GM18870 (cell line): Measurements from ENCODE around the gene COL25A1.

ENCODE experiments used
- ATAC-seq: cut with Tn5 transposase; IDR thresholded peaks from one replicate; pipeline ENCODE4 v1.9.1; 2021; ENCODE audit warnings: moderate library complexity; ENCODE audit not compliant: unreplicated experiment

COL25A1 gene

DNA sequence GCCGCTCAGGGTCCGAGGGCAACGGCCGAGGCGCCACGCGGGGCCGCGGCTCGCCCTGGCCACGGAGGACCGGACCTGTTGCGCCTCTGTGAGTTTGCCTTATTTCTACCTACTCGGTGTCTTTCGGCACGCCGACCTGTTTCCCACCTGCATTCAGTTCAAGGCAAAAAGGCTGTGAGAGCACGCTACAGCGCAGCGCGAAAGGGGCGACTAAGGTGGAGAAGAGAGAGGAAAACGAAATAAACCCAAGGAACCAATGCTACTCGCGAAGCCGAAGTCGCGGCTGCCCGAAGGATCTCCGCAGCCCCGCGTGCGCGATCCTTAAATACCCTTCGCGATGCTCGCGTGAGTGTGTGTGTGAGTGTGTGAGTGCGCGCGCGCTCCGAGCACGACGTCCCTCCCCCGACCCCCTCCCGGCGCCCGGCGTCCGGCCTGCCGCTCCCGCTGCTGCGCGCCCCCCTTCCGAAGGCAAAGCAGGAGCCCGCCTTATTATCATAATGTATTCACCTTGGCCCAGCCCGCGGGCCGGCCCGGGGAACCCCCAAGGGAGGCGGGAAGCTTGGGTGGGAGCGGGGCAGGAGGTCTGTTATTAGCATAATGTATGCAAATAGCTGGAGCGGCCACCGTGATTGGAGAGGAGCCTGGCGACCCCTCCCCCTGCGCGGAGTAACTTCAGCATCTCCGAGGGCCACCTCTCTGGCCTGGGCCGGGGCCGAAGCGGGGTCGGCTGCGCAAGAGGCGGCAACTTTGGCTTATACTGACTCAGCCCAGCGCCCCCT lies at the start of gene COL25A1:
Gene COL25A1, minus strand, starts transcription at position 298 of the 779 bp plus-strand sequence.
- no peak for ATAC-seq

DNA sequence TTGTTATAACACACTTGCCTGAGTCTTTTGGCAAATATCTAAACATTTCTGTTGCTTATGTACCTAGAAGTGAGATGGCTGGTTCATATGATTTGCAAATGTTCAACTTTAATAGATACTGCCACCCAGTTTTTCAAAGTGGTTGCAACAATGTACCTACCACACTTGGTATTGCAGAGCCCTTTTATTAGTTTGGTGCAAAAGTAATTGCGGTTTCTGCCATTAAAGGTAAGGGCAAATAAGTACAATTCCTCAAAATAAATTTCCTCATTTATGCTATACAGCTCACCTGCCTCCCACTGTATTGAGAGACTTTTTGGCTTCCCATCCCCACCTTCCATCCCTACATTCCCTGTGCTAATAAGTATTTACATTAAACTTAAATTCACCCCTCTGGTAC lies 47.7 kb upstream of the COL25A1 start:
- no peak for ATAC-seq

DNA sequence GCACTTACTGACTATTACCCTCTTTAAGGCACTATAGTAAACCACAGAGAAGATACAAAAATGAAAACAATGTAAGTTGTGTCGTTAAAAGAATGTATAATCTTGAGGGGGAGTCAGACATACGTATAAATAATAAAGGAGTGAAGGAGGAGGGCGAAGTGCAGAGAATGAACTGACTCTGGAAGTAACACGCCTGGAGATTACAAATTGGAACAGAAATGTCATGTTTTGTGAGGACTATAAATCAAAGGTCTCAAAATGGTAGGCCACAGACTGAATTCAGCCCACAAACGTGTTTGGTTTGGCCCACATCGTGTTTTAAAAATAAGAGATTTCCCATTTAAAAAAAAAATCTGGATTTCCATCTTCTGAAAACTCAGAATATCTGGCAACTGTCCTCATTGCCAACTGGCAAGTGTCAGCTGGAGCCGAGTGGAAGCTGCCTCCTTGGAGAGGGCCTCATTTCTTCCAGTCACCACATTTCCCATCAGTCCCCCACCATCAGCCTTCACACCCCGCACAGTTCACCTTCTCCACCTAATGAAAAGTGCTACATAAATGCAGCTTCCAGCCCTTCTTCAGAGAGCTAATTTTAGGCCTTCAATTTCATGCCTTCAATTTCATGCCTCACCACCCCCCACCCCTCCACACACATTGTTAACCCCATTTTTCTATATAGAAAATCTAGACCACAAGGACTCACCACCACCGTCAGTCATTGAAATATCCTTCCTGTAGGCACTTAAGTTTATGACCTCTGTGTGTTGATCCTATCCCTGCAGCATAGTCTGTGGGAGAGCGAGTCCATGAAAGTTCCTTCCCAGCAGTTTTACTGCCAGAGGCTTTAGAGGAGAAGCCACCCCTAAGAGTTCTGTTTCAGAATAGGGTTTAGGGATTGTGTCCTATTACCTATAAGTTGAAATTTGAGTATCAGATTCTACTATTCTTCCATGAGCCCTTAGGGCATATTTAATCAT lies 32.0 kb upstream of the COL25A1 start:
- ATAC-seq: no peak

DNA sequence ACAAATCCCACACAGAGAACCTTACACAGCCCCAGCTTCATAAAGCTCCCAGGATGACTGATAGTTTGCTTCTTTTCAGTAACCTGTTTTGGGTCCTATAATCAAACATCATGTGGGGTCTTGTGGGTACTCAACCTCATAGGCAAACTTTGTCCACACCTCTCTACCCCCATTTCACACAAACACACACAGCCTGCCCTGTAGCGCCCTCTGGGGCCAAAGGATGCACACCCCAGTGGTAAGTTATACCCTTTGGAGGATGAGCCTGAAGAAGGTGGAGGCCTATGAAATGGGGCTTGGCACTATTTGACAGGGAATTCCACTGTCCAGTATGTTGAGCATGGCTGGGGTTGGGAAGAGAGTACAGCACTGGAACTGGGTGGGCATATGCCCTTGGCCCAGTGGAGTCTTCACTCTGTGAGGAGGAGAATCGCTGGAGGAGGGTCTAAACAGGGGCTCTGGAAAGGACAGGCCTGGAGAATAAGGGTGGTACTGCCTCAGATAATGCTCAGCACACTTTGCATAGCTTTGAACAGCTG lies 30.5 kb upstream of the COL25A1 start:
- ATAC-seq: no peak

DNA sequence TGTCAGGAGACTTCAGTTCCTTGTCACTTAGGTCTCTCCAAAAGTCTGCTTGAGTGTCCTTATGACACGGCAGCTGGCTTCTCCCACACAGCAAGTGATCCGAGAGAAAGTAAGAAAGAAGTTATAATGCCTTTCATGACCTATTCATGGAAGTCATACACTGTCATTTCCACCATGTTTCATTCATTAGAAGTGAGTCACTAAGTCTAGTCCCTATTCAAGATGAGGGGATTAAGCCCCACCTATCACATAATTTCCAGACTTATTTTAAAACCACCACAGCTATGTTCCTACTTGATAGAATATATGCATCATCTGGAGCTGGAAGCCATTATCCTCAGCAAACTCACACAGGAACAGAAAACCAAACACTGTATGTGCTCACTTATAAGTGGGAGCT lies 25.2 kb upstream of the COL25A1 start:
- ATAC-seq: no peak

DNA sequence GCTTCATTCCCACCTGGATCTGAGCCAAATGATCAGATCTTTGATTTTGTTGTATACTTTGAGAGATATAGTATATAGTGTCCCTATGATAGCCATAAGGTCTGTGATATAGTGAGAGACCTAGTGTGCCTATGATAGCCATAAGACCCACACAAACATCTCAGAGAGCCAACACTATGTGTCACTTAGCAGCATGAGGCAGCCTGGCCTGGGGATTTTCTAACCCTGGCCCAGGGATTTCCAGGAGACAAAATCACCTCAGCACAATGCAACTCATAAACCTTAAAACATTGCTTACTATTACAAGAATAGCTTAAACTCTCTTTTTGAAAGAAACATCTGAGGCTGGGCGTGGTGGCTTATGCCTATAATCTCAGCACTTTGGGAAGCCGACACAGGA lies 23.2 kb upstream of the COL25A1 start:
- no peak for ATAC-seq

DNA sequence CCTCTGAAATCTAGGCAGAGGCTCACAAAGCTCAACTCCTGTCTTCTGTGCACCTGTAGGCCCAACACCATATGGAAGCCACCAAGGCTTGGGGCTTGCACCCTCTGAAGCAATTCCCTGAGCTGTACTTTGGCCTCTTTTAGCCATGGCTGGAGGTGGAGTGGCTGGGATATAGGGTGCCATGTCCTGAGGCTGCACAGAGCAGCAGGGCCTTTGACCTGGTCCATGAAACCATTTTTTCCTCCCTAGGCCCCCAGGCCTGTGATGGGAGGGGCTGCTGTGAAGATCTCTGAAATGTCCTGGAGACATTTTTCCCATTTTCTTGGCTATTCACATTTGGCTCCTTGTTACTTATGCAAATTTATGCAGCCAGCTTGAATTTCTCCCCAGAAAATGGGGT lies 20.9 kb upstream of the COL25A1 start:
- no peak for ATAC-seq

DNA sequence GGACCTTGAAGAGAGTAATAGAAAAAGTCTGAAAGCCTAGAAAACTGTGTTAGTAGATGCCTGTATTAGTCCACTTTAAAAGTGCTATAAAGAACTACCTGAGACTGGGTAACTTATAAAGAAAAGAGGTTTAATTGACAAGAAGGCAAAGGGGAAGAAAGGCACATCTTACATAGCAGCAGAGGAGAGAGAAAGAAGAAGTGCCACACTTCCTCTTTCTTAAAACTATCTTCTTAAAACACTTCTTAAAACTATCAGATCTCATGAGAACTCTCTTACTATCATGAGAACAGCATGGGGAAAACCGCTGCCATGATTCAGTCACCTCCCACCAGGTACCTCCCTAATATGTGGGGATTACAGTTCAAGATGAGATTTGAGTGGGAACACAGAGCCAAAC lies 18.8 kb upstream of the COL25A1 start:
- ATAC-seq: no peak

DNA sequence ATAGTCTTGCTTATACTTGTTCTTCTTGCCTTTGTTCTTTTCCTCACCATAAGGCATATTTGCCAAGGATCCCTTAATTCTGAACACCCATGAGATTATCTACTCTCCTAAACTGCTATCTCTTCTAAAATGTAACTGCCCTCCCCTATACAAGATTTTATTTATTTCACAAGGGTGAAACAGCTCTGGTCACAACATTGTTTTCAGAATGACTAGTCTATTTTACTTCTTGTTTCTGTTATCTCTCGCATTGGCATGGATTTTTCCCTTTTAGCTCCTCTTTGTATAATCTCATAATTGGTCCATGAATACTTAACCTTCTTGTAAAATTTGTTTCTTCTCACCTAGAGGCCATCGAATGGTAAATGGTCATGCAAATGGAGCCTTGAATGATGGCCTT lies 17.2 kb upstream of the COL25A1 start:
- peak; percentile 65 for ATAC-seq

DNA sequence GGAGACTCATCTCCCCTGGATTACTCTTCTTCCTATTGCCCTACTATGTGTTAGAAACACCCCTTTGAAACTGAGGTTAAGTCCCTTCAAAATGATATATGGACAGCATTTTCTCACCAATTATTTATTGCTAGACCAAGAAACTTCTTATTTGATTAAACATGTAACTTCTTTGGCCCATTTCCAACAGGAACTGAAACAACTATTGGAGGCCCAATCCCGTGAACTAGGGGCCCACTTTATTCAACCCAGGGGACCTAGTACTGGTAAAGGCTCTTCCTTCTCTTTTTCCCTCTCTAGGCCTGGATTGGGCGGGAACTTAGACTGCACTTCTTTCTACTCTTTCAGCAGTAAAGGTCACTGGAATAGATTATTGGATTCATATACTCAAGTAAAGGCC lies 16.7 kb upstream of the COL25A1 start:
- no peak for ATAC-seq

DNA sequence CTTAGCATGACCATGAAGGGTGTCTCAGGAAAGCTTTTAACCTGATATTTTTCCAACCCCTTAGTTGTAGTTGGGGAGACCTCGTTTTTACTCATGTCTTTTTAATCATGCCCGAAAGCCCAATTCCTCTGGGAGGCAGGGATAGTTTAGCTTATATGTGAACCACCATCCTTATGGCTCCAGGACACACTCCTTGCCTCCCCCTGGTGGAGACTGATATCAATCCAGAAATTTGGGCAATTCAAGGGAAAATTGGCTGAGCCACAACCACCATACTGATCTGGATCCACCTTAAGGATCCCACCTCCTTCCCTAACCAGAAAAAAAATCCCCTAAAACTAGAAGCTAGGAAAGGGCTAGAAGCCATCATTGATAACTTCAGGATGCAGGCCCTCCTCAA lies 13.4 kb upstream of the COL25A1 start:
- no peak for ATAC-seq

DNA sequence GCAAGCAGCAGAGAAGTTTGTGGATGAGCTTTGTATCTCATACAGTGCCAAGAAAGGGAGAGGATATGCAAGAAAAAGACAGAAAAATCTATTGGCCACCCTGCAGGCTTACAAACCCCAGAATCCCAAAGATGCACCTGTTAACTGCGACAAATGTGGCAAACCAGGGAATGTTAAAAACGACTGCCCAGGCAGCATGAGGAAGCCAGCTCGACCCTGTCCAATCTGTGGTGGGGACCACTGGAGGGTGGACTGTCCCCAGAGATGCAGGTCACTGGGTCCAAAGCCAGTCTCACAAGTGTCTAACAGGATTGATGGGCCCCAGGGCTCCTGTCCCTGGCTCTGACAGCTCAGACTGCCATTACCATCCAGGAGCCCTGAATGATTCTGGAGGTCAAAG lies 12.9 kb upstream of the COL25A1 start:
- no peak for ATAC-seq

DNA sequence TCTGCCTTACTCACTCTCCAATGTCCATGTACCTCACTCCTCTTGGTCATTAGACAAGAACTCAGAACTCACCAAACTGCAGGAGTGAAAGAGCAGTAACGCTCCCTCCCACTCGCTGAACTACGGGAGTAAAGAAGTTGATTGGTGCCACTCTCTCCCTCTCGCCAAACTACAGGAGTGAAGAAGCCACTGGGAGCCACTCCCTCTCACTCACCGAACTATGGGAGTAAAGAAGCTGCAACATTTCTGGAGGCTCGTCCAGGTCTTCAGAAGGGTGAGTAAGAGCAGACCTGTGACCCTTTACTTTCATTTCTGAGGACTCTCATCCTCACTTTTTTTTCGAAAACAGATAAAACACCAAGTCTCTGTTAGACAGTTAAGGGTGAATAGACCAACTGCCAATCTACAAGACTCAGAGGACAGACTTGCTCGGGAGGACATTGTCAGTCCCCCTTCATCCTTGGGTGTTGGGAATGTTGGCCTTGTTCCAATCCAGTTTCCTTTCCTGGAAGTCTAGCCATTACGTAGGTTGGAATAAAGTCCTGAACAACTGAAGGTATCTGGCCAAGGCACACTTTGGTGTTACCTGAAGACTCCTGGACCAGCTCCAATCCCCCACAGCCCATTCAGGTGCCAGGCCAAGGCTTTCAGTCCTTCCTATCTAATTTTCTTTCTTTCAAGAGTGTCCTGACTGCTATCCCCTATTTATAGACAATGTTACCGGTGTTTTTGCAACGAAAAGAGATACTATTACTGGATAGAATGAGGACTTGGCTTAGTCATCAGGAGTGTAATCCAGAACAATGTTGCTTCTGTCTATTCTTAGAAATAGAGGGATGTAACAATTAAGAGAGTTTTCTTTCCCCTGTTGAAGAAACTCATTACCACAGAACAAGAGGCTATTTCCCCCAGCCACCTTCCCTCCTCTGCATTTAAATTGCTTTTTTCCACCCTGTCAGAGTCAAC lies 11.0 kb upstream of the COL25A1 start:
- ATAC-seq: no peak

DNA sequence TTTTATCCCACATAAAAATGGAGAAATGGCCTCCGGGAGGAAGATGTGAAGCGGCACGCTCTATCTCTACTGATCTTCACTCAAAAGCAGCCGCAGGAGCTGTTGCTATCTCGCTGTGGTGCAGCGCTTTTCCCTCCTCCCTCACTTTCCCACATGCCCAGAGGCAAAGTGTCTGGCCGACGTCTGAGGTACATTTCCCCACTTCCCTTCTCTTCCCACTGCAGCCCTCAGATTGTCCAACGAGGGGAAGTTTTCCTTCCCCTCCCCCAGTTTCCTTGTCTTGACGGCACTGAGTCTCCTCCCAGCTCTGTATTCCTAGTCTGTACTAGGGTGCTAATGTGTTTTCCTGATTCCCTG lies 660 bp upstream of the COL25A1 start:
- ATAC-seq: no peak

DNA sequence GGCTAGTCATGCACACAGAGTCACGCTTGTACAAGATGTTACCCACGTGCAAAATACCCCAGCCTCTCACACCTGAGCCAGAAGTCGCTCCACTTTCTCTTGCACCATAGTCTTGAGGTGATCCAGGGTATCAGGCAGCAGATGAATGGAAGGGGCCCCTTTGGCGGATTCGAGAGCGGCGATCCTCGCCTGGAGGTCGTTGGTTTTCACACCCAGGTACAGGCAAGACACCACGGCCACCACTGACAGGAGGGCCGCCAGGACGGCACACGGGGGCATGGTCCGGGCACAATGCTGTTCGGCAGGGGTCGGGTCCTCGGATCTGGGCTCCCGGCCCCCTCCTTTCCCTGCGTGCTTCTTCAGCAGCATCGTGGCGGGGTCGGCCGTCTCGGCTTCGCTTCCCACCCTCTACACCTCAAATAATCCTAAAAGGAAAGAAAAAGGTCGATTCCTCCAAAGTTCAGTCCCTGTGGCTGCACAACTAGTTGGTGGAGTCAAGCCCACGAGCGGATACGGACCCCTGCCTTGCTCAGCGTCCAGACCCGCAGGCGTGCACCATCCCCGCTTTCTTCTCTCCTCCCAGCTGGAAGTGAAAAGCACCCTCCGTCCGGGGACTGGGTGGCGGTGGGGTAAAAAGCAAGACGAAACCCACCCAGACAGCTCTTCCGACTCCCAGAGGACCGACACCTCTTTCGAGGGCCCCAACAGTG lies 652 bp downstream of the COL25A1 start:
- ATAC-seq: no peak

DNA sequence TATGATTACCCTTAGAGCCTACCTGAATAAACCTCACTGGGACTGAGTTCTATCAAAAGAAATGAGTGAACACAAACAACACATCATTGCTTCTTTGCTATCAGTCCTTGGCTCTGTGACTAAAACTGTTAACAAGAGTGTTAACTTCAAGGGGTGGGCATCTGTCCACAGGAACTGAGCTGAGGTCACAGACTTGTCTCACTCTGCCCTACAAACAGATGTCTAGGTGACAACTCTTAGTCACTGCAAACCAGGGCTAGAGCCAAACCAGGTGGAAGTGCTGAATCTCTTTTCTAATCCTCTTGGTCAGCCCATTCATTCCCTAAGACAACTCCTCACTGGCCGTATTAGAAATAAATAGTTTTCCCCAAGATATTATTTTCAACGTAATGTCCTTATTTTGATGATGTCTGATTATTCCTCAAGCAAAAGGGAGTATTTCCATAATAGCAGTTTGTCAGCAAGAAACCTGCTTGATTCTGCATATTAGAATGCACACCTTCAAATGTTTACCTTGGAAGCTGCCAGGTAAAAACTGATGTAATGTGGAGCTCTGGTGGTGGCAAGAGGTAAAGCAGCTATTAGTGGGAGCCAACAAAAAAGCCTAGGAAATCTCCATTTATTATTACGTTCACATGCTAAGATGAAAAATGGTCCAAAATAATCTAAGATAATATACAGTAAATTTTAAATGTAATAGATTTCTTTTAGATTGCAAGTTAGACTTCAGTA lies 4.0 kb downstream of the COL25A1 start:
- no peak for ATAC-seq

DNA sequence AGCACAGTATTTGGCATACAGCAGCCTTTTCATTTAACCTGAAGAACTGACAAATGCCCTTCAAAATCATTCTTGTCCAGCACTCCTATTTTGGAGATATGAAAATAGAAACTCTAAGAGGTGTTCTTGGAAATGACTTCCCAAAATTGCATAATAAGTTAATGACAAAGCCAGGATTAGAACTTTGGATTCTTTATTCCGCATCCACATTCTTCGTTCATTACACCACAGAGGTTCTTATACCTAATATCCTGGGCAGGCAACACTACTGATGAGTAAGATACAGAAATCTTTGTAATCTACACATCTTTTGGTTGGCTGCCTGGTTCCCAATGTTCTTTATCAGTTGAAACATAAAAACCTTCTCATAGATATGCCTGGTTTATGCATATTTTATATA lies 5.9 kb downstream of the COL25A1 start:
- ATAC-seq: no peak

DNA sequence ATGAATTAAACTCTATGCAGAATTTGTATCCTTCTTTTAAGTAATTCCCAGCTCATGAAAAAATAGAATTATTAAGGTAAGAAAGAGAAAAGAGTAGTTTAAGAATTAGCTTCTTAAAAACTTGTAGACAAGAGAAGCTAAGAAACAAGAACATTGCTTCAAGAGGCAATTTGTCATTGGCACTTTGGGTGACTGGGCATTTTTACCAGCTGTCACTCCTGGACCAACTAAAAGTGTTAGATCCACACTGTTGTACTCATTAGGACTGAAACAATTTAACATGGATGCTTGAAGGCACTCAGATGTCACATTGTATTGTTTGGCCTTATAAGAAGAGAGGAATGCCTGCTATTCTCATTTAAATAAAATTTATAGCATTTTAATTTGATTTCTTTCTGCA lies 7.4 kb downstream of the COL25A1 start:
- no peak for ATAC-seq

DNA sequence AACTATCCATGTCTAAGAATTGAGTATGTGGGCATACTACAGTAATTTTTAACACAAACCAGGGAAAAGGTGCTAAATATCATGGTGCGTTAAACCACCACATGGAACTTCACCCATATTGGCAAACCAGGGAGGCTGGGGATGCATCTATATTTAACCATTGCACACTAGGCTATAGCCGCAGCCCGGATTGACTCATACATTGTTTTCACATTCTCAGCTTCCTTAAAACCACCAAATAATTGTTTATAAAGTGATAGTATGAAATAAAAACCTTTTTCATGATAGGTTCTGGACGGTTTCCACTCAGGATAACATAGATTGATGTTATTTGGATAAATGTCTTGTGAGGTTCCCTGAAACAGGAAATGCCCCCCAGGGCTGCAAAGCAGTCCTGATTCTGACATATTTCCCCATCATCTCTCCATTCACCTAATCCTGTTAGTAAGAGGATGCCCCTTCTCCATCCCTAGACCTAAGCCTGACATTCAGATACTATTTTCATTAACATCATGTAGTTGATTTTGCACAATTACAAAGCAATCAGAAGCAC lies 7.9 kb downstream of the COL25A1 start:
- ATAC-seq: no peak
